H7 (cell line): ENCODE measurements around the gene PTGDS. TPM values are rescaled to one million over a fixed set of nuclear protein-coding genes. Genes with fewer than 3 reads are reported as not detected.

ENCODE experiments used
- DNase-seq: peaks from one replicate; pipeline ENCODE4 v3.0.0; 2012
- H3K27me3 ChIP-seq: 2 replicates; pipeline ENCODE4 v1.6.0; 2011; ENCODE audit warnings: mild to moderate bottlenecking, low read length; ENCODE audit not compliant: control insufficient read depth, insufficient read depth
- H3K36me3 ChIP-seq: replicated peaks from 2 replicates; pipeline ENCODE4 v1.5.1; 2011; ENCODE audit warnings: low read length; ENCODE audit not compliant: control insufficient read depth, insufficient read depth
- H3K4me3 ChIP-seq: 2 replicates; pipeline ENCODE4 v1.5.1; 2011; ENCODE audit warnings: low read depth, mild to moderate bottlenecking, control low read depth, low read length, moderate library complexity; ENCODE audit not compliant: insufficient read depth
- total RNA-seq: library from RNA; depleted of rRNA; stranded (reverse); fragments of >200 nt; shearing (Covaris generic); gene quantifications from 2 replicates; pipeline ENCODE4 v1.2.3, GENCODE V29; 2014

PTGDS gene
- total RNA-seq, 1 experiment from 2014 or later, result 2.0 TPM

DNA sequence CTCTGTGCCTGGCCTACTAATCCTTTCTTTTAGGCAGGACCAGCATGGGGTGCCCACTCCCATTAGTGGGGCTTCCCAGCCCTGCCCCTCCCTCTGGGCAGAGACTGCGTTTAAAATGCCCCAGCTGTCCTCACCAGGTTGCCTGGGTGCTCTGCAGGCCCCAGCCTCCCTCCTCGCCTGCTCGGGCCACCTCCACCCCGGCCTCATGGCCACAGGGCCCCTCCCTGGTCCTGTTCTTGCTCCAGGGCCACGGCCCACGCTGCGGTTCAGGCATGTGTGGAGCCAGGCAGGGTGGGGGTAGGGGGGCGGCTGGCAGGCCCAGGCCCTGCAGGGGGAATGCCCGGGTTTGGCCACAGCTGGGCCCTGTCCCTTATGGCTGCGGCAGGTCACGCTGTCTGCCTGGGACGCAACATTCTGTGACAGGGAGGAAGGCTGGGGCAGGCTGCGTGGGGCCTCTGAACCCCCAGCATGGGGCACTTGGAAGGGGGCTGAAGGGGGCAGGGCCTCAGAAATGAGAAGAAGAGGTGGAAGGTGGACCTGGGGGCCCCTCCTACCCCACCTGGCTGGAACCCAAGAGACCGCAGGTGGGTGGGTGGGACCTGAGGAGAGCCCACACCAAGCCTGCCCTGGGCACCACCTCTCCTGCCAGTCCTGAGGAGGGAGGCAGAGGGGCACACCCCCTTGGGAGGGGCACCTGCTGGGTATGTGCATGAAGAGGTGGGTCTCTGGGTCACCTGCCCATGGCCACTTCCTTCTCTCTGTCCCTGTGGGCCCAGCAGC lies 25.6 kb upstream of the PTGDS start, which contains the start of gene LCN12:
Gene LCN12 (plus strand): TSS at position 733 of the 780 bp plus-strand sequence. CDS start 55 bp downstream, outside the sequence.
- no peaks in the 10 kb centered on the region for H3K27me3 ChIP-seq
- DNase-seq, result no peak
- H3K4me3 ChIP-seq, result no peak within 1 kb of the TSS
- no peaks in the 10 kb centered on the region for H3K36me3 ChIP-seq

DNA sequence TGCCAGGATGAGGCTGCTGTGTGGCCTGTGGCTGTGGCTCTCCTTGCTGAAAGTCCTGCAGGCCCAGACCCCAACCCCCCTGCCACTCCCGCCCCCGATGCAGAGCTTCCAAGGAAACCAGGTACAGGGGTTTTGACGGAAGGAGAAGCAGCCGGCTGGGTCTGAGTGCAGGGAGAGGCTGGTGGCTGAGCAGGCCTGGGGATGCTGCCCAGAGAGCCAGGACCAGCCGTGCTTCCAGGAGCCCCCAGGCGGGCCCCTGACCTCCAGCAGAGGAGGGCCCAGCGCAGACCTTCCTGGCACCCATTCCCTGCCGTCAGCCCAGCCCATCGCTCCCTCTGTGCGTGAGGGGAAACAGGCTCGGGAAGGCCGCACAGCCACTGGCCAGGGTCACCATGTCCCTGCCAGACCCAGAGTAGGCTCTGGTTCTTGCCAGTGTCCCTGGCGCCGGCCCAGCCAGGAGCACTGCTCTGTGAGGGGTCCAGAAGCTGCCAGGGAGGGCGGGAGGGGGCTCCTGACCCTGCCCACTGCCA lies 24.9 kb upstream of the PTGDS start:
- H3K27me3 ChIP-seq, result no peaks in the 10 kb centered on the region
- no peak overlapping the region for H3K4me3 ChIP-seq
- DNase-seq, result no peak
- no peaks in the 10 kb centered on the region for H3K36me3 ChIP-seq

DNA sequence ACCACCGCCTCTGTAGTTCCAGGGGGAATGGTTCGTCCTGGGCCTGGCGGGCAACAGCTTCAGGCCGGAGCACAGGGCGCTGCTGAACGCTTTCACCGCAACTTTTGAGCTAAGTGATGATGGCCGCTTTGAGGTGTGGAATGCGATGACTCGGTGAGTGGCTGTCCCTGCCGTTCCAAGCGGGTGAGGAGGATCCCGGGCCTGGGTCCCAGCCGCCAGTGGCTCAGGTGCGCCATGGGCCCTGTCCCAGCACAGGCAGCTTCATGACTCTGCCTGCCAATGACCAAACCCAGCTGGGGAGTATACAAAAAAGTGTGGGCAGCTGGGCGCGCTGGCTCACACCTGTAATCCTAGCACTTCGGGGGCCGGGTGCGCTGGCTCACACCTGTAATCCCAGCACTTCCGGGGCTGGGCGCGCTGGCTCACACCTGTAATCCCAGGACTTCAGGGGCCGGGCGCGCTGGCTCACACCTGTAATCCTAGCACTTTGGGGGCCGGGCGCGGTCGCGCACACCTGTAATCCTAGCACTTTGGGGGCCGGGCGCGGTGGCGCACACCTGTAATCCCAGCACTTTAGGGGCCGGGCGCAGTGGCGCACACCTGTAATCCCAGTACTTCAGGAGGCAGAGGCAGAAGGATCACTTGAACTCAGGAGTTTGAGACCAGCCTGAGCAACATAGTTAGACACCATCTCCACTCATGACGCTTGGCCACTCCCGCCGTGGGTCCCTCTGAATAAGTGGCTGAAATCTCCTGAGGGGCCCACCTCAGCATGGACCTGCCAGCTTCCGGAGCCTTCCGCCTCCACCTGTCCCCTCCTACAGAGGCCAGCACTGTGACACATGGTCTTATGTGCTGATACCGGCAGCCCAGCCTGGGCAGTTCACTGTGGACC lies 24.2 kb upstream of the PTGDS start:
- Histone ChIP-seq H3K4me3 (no peak overlapping the region), H3K27me3 (no peaks in the 10 kb centered on the region), H3K36me3 (no peaks in the 10 kb centered on the region)
- DNase-seq, result no peak

DNA sequence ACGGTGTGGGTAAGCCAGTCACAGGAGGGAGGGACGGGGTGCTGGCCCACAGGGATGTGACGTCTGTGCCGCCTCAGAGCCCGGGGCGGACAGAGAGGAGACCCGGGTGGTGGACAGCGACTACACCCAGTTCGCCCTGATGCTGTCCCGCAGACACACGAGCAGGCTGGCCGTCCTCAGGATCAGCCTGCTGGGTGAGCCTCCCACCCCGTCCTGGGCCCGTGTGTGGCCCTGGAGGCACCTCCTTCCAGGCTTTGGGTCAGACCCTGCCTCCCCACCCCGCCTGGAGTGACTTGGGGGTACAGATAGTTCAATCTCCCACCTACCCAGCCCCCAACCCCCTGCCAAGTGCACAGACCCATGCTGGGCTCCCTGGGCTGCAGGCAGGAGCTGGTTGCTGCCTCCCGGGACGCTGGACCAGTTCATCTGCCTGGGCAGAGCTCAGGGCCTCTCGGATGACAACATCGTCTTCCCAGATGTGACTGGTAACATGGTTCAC lies 23.5 kb upstream of the PTGDS start:
- H3K4me3 ChIP-seq, result no peak overlapping the region
- H3K36me3 ChIP-seq, result no peaks in the 10 kb centered on the region
- no peaks in the 10 kb centered on the region for H3K27me3 ChIP-seq
- DNase-seq, result no peak

DNA sequence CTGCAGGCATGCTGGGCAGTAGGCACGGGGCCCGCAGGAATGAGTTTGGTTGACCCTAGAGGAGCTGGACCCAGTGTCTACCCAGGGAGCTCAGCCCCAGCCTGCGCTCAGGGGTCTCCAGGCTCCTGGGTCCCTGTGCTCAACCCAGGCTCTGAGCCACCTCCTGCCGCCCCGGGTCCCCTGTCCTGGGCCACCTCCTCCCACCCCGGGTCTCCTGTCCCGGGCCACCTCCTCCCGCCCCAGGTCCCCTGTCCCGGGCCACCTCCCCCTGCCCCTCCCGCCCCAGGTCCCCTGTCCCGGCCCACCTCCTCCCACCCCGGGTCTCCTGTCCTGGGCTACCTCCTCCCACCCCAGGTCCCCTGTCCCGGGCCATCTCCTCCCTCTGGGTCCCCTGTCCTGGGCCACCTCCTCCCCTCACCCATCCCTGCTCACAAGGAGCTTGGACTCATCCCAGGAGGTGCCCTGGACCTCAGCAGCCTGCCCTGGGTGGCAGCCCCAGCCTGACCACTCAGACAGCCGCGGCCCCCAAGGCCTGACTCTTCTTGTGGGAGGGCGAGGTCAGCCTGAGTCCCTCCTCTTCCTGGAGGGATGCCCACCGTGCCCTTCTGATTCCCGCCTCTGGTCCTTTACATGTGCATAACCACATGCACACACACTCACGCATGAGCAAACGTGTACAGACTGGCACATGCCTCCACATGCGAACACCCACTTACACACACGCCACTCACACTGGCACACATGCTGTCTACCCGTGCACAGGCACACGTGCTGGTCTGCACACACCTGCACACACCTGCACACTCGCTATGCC lies 22.8 kb upstream of the PTGDS start:
- no peak for DNase-seq
- no peaks in the 10 kb centered on the region for H3K36me3 ChIP-seq
- H3K4me3 ChIP-seq, result no peak overlapping the region
- H3K27me3 ChIP-seq, result no peaks in the 10 kb centered on the region

DNA sequence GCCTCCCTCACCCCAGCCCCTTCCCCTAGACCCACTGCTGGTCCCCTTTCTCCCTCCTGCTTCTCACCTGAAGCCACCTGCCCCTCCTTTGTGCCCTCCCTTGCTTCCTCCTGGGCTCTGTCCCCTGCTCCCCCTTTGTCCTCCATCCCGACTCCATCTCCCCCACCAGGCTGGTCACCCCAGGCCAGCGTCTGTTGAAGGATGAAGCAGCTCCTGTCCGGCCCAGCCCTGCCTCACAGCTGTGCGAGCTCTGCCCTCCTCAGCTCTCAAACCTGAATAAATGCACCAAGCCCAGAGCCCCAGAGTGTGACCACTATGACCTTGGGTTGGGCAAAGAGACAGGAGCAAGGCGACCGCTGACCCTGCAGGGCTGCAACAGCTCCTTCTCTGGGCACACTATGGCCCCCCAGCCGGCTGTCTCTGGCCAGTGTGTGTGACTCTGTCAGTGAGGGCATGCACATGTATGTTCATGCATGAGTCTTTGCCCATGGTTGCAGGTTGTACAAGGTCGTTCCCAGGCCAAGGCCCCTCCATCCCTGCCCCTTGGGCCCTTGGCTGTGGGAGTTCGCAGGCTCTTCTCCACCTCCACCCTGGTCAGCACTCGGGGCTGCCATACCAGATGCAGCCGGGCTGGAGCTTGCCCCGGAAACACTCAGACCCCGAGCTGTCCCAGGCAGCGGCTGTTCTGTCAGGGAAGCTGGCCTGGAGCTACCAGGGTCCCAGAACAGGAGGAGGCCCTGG lies 21.9 kb upstream of the PTGDS start:
- Histone ChIP-seq H3K27me3 (no peaks in the 10 kb centered on the region), H3K4me3 (no peak overlapping the region), H3K36me3 (no peaks in the 10 kb centered on the region)
- no peak for DNase-seq

DNA sequence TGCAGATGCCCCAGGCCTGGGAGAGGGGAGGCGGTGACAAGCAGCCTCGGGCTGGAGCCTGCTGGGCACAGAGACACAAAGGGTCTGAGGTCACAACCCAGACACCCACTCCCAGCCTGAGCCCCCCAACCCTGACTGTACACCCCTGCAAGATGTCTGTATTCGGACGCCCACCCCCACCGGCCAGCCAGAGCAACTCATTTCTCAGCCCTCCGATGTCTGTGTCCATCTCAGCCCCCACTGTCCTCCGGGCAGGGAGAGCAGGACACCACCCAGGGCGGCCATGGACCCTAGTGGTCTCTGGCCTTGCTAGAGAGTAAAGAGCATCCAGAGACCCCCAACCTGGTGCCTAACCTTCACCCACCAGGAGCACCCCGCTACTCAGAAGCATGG lies 21.4 kb upstream of the PTGDS start:
- no peak overlapping the region for H3K4me3 ChIP-seq
- no peaks in the 10 kb centered on the region for H3K36me3 ChIP-seq
- DNase-seq, result no peak
- H3K27me3 ChIP-seq, result no peaks in the 10 kb centered on the region

DNA sequence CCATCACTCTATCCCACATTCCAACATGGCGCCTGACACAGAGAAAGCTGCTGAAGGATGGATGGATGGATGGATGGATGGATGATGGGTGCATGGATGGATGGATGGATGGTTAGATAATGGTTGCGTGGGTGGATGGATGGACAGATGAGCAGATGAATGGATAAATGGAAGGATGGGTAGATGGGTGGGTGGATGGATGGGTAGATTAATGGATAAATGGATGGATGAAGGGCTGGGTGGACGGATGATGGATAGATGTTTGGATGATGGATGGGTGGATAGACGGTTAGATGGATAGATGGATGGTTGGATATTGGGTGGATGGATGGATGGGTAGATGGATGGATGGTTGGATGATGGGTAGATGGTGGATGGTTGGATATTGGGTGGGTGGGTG lies 20.7 kb upstream of the PTGDS start:
- Histone ChIP-seq H3K4me3 (no peak overlapping the region), H3K27me3 (no peaks in the 10 kb centered on the region), H3K36me3 (no peaks in the 10 kb centered on the region)
- no peak for DNase-seq

DNA sequence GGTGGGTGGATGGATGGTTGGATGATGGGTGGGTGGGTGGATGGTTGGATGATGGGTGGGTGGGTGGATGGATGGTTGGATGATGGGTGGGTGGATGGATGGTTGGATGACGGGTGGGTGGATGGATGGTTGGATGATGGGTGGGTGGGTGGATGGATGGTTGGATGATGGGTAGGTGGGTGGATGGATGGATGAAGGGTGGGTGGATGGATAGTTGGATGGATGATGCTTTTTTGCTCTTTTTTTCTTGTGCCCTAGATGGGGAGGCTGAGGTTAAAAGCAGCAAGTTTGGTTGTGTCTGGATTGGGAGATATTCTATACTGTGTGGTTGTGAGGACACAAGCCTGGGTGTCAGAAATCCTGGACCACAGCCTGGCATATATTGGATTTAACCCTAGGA lies 19.8 kb upstream of the PTGDS start:
- Histone ChIP-seq H3K27me3 (no peaks in the 10 kb centered on the region), H3K4me3 (no peak overlapping the region), H3K36me3 (no peaks in the 10 kb centered on the region)
- DNase-seq, result no peak

DNA sequence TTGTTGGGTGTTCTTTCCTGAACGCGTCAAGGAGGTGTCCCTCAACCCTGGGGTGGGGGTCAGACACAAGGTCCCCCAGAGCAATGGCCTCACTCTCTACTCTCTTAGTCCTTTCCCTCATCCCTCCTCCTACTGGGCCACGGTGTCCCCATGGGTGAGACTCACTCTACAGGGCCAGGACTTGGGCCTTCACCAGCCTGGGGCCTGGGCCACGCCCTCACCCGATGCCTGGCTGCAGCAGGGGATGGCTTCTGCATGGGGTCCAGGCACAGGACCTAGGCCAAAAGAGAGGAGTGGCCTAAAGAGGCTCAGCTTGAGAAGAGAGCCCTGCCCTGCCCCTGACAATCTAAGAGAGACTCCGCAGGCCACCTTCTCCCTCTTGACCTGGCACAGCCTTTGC lies 19.4 kb upstream of the PTGDS start:
- no peak overlapping the region for H3K4me3 ChIP-seq
- no peak for DNase-seq
- H3K27me3 ChIP-seq, result no peaks in the 10 kb centered on the region
- no peaks in the 10 kb centered on the region for H3K36me3 ChIP-seq

DNA sequence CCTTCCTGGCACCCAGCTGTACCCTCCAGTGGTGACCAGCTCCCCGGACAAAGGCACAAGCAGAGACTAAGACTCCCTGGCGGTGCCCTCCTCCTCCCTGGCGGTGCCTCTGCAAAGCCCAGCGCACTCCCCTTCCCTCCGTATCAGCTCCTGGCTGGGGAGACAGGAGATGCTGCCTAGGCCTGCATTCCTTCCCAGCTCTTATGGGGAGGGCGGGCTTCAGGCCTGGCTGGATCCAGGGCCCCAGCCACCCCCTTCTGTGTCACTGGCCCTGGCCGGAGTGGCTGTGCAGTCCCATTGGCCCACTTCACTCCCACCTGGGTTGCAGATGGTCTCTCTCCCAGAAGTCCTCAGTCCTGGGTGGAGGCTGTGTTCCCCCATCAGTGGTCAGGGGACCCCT lies 18.8 kb upstream of the PTGDS start:
- H3K4me3 ChIP-seq, result no peak overlapping the region
- no peak for DNase-seq
- no peaks in the 10 kb centered on the region for H3K36me3 ChIP-seq
- H3K27me3 ChIP-seq, result no peaks in the 10 kb centered on the region

DNA sequence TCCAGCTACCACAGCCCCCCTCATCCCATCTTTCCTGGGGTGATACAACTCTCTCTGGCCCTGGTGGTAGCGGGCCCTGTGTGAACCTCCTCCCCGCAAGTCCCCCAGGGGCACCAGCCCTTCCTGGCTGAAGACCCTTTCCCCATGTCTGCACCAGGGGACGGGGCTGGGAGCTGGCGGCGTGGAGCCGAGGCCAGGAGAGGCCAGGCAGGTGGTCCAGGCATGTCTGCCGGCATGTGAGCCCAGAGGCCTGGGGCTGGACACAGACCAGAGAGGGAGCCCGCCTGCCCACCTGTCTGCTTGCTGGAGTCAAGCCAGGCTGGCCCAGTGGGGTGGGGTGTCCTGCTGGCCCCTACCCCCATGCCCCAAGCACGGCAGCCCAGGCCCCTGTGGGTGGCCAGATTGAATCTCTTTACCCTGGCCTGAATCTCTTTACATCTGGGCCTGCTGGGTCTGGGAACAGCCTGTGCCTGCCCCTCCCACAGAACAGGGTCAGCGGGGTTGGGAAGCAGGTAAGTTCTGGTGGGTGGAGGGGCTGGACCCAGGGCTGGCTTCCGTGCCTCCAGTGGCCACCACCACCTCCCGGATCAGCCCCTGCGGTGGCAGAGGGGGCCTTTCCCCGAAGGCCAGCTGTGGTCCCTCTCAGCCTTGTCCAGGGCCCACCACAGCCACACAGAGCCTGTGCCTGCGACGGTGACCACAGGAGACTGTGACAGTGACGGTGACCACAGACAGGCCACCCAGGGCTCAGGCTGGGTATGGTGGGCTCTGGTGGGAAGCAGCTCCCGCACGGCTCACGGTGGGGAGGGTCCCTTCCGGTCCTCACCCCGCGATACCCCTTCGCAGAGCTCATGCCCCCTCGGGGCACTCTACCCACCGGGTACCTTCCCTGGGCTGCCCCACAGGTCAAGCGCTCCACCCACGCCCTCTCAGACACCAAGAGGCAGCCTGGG lies 18.1 kb upstream of the PTGDS start:
- Histone ChIP-seq H3K27me3 (no peaks in the 10 kb centered on the region), H3K36me3 (no peaks in the 10 kb centered on the region), H3K4me3 (no peak overlapping the region)
- no peak for DNase-seq
